Endodermal cell (in vitro differentiated cells): ENCODE measurements around the gene APCDD1L. TPM values are rescaled to one million over a fixed set of nuclear protein-coding genes. Genes with fewer than 3 reads are reported as not detected.

Experiments used
- DNase-seq: peaks from one replicate; pipeline ENCODE4 v3.0.0-alpha.2; 2017
- H3K27ac ChIP-seq: 2 replicates; pipeline ENCODE4 v1.5.1; 2013; ENCODE audit warnings: mild to moderate bottlenecking, low read depth, low read length, moderate library complexity
- H3K27me3 ChIP-seq: 2 replicates; pipeline ENCODE4 v1.6.1; 2013; ENCODE audit warnings: mild to moderate bottlenecking, low read length, moderate library complexity; ENCODE audit not compliant: insufficient read depth, control insufficient read depth, poor library complexity, severe bottlenecking
- H3K36me3 ChIP-seq: 2 replicates; pipeline ENCODE4 v1.7.0; 2013; ENCODE audit warnings: mild to moderate bottlenecking, low read length, moderate library complexity; ENCODE audit not compliant: control insufficient read depth, insufficient read depth
- H3K4me1 ChIP-seq: one replicate; pipeline ENCODE4 v1.7.0; 2013; ENCODE audit warnings: low read length; ENCODE audit not compliant: control insufficient read depth, insufficient read depth
- H3K4me3 ChIP-seq: 2 replicates; pipeline ENCODE4 v1.5.1; 2013; ENCODE audit warnings: mild to moderate bottlenecking, low read length, moderate library complexity
- H3K9ac ChIP-seq: 2 replicates; pipeline ENCODE4 v1.6.1; 2013; ENCODE audit warnings: mild to moderate bottlenecking, low read length, moderate library complexity; ENCODE audit not compliant: poor library complexity, severe bottlenecking; ENCODE audit errors: extremely low read depth
- H3K9me3 ChIP-seq: 2 replicates; pipeline ENCODE4 v1.6.1; 2013; ENCODE audit warnings: mild to moderate bottlenecking, low read length, moderate library complexity; ENCODE audit not compliant: control insufficient read depth
- H3K27ac Mint-ChIP-seq: 2 replicates; pipeline ENCODE4 v1.8.0; 2020; ENCODE audit warnings: mixed read lengths
- H3K27me3 Mint-ChIP-seq: 2 replicates; pipeline ENCODE4 v1.8.0; 2021; ENCODE audit warnings: mild to moderate bottlenecking, mixed read lengths; ENCODE audit not compliant: insufficient read depth
- H3K36me3 Mint-ChIP-seq: 2 replicates; pipeline ENCODE4 v1.8.0; 2020; ENCODE audit warnings: low read depth, mixed read lengths
- H3K4me1 Mint-ChIP-seq: 2 replicates; pipeline ENCODE4 v1.8.0; 2020; ENCODE audit warnings: mixed read lengths
- H3K4me3 Mint-ChIP-seq: 2 replicates; pipeline ENCODE4 v1.8.0; 2020; ENCODE audit warnings: mild to moderate bottlenecking, moderate library complexity, mixed read lengths
- H3K9me3 Mint-ChIP-seq: 2 replicates; pipeline ENCODE4 v1.8.0; 2020; ENCODE audit warnings: mild to moderate bottlenecking, mixed read lengths
- WGBS, 2 experiments: methylation state at CpG; one replicate each; pipeline versions ENCODE4 v1.1.5 to v1.1.7; 2013; ENCODE audit warnings: missing lambda C conversion rate in 2 of 2, mixed read lengths in 1 of 2; ENCODE audit not compliant: insufficient coverage in 1 of 2, insufficient read length in 1 of 2; 5-methylcytosine and 5-hydroxymethylcytosine counted together
- total RNA-seq, 2 donors: library from RNA; stranded (reverse); fragmentation: NEBNext Ultra II Directional in 1 of 2; extraction: Animal tissue kit (Norgen Biotek cat#: 25700) in 1 of 2; gene quantifications; 2 replicates in 1 of 2; 3 replicates in 1 of 2; pipeline ENCODE4 v1.2.1, GENCODE V29; 2021
- TF ChIP-seq, protein P1 (sequence below): fragments of 200-600 bp; sonication (generic); conservative IDR thresholded peaks from 2 replicates; pipeline ENCODE4 v1.5.0; 2021; ENCODE audit warnings: antibody characterized with exemption, mild to moderate bottlenecking

Gene APCDD1L
- total RNA-seq, 2 donors from 2014 or later, result 6.4 TPM

DNA sequence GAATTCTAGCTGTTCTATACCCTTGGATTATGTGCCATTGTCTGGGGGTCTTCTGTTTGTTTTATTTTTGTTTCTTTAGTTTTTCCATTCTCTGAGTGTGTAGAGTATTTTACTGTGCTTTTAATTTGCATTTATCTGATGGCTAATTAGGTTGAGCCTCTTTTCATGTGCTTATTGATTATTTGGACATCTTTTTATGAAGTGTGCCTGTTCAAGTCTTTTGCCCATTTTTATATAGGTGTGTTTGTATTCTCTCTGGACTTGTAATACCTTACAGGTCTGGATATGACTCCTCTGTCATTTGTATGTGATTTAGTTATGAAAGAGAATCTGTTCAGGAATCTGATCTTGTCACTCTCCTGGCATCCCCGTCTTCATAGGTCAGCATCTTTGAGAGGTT is 22.6 kb upstream of the APCDD1L start:
- peaks cover 20% of the 10 kb centered on the region for H3K9me3 ChIP-seq
- no peak overlapping the region for H3K4me3 ChIP-seq
- Mint-ChIP-seq H3K27ac (no peak overlapping the region), H3K4me3 (no peak overlapping the region), H3K4me1 (no peaks in the 10 kb centered on the region), H3K9me3 (peaks cover 39% of the 10 kb centered on the region), H3K27me3 (peaks cover 2% of the 10 kb centered on the region), H3K36me3 (peaks cover 40% of the 10 kb centered on the region)
- no peaks in the 10 kb centered on the region for H3K36me3 ChIP-seq
- DNase-seq, result no peak
- WGBS, 2 experiments, result 100% methylated on average over 1 of the region's 1 CpG
- no peak overlapping the region for H3K9ac ChIP-seq
- TF ChIP-seq, protein P1, sequence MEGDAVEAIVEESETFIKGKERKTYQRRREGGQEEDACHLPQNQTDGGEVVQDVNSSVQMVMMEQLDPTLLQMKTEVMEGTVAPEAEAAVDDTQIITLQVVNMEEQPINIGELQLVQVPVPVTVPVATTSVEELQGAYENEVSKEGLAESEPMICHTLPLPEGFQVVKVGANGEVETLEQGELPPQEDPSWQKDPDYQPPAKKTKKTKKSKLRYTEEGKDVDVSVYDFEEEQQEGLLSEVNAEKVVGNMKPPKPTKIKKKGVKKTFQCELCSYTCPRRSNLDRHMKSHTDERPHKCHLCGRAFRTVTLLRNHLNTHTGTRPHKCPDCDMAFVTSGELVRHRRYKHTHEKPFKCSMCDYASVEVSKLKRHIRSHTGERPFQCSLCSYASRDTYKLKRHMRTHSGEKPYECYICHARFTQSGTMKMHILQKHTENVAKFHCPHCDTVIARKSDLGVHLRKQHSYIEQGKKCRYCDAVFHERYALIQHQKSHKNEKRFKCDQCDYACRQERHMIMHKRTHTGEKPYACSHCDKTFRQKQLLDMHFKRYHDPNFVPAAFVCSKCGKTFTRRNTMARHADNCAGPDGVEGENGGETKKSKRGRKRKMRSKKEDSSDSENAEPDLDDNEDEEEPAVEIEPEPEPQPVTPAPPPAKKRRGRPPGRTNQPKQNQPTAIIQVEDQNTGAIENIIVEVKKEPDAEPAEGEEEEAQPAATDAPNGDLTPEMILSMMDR, result no peak
- no peaks in the 10 kb centered on the region for H3K4me1 ChIP-seq
- no peak overlapping the region for H3K27ac ChIP-seq
- no peaks in the 10 kb centered on the region for H3K27me3 ChIP-seq

DNA sequence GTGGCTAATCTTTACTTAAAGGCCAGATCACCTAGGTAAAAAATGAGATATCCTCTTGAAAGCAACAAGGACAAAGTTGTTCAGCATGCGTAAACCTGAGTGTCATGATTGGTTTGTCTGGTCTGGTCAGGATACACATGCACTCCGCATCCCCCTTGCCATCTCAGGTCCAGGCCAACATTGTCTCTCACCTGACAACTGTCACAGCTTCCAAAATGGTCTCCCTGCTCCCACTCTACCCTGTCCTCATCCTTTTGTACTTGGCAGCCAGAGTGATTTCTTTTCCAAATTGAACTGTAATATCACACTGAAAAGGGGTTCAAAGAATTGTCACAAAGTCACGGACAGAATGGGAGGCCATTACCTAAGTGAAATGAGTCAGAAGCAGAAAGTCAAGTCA is 21.1 kb upstream of the APCDD1L start:
- 95 to 100% methylated on average over 3 of the region's 3 CpGs for WGBS, 2 experiments
- H3K27ac ChIP-seq, result no peak overlapping the region
- TF ChIP-seq, protein P1, result no peak
- H3K9me3 ChIP-seq, result peaks cover 35% of the 10 kb centered on the region
- H3K4me1 ChIP-seq, result no peaks in the 10 kb centered on the region
- no peaks in the 10 kb centered on the region for H3K27me3 ChIP-seq
- DNase-seq, result peak; percentile 2
- Mint-ChIP-seq H3K27me3 (peaks cover 2% of the 10 kb centered on the region), H3K9me3 (peaks cover 53% of the 10 kb centered on the region), H3K27ac (no peak overlapping the region), H3K4me1 (no peaks in the 10 kb centered on the region), H3K36me3 (peaks cover 53% of the 10 kb centered on the region), H3K4me3 (no peak overlapping the region)
- H3K4me3 ChIP-seq, result no peak overlapping the region
- no peak overlapping the region for H3K9ac ChIP-seq
- H3K36me3 ChIP-seq, result no peaks in the 10 kb centered on the region

DNA sequence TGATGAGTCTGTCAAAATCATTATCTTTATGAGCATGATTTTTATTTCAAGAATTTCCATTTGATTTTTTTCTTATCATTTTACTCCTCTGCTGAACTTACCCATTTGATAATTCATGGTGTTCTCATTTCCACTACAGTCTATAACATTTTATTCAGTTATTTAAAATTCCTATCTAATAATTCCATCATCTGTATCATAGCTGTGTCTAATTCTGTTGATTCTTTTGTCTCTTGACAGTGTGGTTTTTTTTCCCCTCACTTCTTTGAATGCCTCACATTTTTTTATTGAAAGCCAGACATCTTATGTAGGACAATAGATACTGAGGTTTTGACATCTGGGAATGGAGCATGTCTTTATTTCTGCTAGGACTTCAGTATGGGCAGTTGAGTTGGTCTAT is 16.5 kb upstream of the APCDD1L start:
- Histone ChIP-seq H3K9me3 (peaks cover 57% of the 10 kb centered on the region), H3K36me3 (no peaks in the 10 kb centered on the region), H3K4me3 (no peak overlapping the region), H3K9ac (no peak overlapping the region), H3K27me3 (no peaks in the 10 kb centered on the region), H3K4me1 (no peaks in the 10 kb centered on the region), H3K27ac (no peak overlapping the region)
- Mint-ChIP-seq H3K36me3 (peaks cover 53% of the 10 kb centered on the region), H3K4me1 (no peaks in the 10 kb centered on the region), H3K4me3 (no peak overlapping the region), H3K27ac (no peak overlapping the region), H3K9me3 (peaks cover 66% of the 10 kb centered on the region), H3K27me3 (peaks cover 2% of the 10 kb centered on the region)
- TF ChIP-seq, protein P1, result no peak
- DNase-seq, result no peak
